ENCODE data around the gene FAM151B.

Gene FAM151B

DNA sequence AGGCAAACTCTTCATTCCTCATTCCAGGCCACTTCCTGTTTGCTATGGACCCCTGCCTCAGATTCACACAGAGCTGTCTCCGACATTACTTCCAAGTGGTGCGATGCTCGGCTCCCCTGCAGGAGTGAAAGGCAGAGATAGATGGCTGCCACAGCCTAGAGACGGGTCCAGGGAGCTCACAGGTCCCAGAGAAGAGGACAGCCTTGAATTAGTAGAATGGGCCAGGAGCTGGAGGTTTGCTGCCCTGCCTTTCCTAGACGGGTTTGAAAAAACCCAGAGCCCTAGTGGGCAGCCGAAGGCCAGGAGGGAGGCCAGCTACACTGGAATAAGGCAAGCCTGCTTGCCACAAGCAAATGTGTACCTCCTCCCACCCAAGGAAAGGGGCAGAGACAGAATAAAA lies 80.4 kb downstream of the FAM151B start:
- TF ChIP-seq, protein P1, sequence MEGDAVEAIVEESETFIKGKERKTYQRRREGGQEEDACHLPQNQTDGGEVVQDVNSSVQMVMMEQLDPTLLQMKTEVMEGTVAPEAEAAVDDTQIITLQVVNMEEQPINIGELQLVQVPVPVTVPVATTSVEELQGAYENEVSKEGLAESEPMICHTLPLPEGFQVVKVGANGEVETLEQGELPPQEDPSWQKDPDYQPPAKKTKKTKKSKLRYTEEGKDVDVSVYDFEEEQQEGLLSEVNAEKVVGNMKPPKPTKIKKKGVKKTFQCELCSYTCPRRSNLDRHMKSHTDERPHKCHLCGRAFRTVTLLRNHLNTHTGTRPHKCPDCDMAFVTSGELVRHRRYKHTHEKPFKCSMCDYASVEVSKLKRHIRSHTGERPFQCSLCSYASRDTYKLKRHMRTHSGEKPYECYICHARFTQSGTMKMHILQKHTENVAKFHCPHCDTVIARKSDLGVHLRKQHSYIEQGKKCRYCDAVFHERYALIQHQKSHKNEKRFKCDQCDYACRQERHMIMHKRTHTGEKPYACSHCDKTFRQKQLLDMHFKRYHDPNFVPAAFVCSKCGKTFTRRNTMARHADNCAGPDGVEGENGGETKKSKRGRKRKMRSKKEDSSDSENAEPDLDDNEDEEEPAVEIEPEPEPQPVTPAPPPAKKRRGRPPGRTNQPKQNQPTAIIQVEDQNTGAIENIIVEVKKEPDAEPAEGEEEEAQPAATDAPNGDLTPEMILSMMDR (IDR thresholded peaks at IDR 0.05; ENCODE audit: control insufficient read depth, insufficient read depth, low read depth, low read length, missing control alignments): no peak
- DNase-seq (ENCODE audit: low read depth): no peak

DNA sequence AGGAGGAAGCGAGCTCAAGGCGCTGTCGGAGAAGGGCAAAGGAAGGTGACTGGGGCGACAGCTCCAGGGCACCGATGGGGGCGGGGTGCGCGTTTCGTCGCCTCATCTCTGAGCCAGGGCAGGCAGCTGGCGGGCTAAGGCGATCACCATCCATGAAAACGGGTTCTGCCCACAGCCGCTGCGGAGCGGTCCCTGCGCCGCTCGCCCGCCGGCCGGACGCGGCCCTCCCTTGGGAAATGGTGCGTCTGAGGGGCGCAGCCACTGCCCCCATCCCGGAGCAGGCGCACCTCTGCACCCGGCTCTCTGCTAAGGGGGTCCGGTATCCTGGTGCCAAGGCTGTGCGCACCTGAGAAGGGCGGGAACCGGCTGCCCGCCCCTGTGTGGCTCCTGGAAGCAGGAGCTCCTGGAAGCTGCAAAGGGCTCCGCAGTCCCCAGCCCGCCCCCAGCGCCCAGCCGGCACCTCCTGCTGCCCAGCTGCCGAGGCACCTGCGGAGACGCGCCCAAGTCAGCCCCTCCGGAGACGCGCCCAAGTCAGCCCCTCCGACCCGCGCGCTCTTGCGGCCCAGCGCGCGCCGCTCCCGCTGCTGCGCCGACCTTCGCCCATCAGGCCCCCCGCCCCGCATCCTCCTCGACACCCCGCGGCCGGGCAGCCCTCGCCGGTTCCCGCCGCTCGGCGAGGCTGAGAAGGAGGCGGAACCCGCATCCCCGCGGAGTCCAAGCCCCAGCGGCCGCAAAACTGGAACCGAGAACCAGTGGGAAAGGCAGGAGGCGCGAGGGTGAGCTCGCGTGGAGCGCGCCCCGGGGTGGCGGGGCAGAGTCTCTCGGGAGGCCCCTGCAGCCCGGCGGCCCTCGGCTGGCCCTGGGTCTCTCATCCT lies 81.4 kb downstream of the FAM151B start:
- no peak for DNase-seq (ENCODE audit: low read depth)
- TF ChIP-seq, protein P1 (IDR thresholded peaks at IDR 0.05; ENCODE audit: control insufficient read depth, insufficient read depth, low read depth, low read length, missing control alignments): no peak
- no peak overlapping the region; the same call in 1 of the 2 replicates for H3K4me3 ChIP-seq (ENCODE audit: control insufficient read depth, low read depth, low read length)

More for the DNA sequence above, 80.4 kb downstream of the FAM151B start:
- no peak overlapping the region for H3K4me3 ChIP-seq (ENCODE audit: control insufficient read depth, low read depth, low read length)

DNA sequence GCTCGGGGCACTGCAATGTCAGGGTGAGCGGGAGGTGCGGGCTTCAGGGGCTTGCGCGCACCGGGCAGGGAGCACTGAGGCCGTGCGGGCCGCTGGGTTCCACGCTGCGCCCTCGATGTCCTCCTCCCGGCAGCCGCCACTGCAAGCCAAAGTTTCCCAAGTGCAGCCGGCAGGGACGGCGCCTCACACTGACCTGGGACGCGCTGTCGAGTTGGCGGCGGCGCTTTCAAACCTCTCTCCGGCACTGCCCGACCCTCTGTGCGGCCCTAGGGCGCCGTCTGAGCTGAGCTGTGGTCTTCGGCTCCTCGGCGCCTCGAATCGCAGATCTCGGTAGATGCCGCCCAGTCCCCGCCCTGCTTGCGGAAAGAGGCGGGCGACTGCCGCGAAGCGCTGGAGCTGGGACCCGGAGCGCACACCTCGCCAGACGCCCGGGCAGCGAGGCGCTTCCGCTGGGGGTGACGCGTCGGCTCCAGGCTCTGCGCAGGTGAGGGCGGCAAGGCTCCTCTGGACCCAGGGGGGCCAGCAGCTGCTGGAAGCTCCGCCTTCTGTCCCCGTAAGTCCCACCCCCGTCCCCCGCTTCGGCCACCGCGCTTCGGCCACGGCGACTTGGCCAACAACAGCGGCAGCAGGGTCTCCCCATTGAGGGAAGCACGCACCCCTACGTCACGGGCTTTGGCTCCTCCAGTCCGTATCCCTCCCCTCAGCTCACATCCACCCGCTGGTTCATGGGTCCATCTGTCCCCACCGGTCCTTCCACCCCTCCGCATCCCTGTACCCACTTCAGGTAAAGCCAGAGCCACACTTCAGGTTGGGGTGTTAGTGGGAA lies 82.3 kb downstream of the FAM151B start, which contains the start of gene ANKRD34B:
Gene ANKRD34B (minus strand): TSS at position 320 of the 826 bp plus-strand sequence. CDS start 10,261 bp downstream, outside the sequence.
- TF ChIP-seq, protein P1 (IDR thresholded peaks at IDR 0.05; ENCODE audit: control insufficient read depth, insufficient read depth, low read depth, low read length, missing control alignments): no peak
- peak within 1 kb of the TSS; percentile 27 for H3K4me3 ChIP-seq (ENCODE audit: control insufficient read depth, low read depth, low read length)

DNA sequence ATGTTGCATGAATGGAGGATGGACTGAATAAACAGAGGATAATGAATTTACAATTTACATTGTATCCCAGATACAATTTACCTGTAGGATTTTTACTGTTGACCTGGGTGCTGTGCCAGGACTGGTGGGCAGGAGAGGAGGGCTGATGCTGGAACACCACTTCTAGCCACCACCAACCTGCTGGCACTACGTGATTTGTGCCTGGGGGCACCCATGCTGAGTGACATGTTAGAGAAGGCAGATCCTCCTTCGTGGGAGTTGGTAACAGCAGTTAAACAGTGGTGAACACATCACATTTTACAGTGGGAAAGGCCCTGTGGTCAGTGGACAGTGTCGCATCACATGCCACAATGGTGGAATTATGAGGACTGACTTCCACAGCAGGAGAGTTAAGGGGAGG lies 85.2 kb downstream of the FAM151B start:
- TF ChIP-seq, protein P1 (IDR thresholded peaks at IDR 0.05; ENCODE audit: control insufficient read depth, insufficient read depth, low read depth, low read length, missing control alignments): no peak
- no peak overlapping the region for H3K4me3 ChIP-seq (ENCODE audit: control insufficient read depth, low read depth, low read length)
- DNase-seq (ENCODE audit: low read depth): no peak

More for the DNA sequence above, 82.3 kb downstream of the FAM151B start, which contains the start of gene ANKRD34B:
- DNase-seq (ENCODE audit: low read depth): no peak

DNA sequence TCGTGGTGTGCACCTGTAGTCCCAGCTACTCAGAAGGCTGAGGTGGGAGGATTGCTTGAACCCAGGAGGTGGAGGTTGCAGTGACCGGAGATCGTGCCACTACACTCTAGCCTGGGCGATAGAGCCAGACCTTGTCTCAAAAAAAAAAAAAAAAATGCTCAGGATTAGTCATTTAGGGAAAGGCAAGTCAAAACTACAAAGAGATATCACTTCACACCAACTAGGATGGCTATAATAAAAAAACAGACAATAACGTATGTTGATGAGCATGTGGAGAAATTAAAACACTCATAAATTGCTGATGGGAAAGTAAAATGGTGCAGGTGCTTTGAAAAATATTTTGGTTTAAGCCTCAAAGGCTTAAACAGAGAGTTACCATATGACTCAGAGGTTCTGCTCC lies 88.5 kb downstream of the FAM151B start:
- no peak overlapping the region for H3K4me3 ChIP-seq (ENCODE audit: control insufficient read depth, low read depth, low read length)
- no peak for DNase-seq (ENCODE audit: low read depth)
- TF ChIP-seq, protein P1 (IDR thresholded peaks at IDR 0.05; ENCODE audit: control insufficient read depth, insufficient read depth, low read depth, low read length, missing control alignments): no peak

DNA sequence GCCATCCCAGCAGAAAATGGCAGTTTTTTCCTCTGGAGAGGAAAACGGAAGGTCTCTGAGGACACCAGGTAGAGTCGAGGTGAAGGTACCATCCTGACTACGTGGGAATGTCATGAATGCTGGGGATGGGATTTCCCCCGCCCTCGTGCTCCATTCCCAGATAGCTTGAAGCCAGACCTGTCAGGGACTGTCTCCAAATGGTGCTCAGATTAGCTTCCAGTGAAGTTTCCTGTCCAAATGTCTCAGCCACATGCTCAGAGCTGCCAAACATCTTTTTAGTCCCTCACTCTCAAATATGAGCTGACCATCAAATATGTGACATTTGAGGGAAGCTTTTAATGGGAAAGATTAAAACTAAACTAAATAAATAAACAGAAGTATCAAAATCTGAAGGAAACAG lies 89.8 kb downstream of the FAM151B start:
- TF ChIP-seq, protein P1 (IDR thresholded peaks at IDR 0.05; ENCODE audit: control insufficient read depth, insufficient read depth, low read depth, low read length, missing control alignments): no peak
- no peak overlapping the region for H3K4me3 ChIP-seq (ENCODE audit: control insufficient read depth, low read depth, low read length)
- no peak for DNase-seq (ENCODE audit: low read depth)

All from AG09309 (cell line).